GM12891 (cell line): ENCODE data around the gene BLM.
A peak's percentile ranks its signal among the peaks of the same experiment; 100 is the strongest.

Experiments
- DNase-seq: peaks from one replicate; pipeline ENCODE4 v3.0.0; 2011; ENCODE audit warnings: low spot score; ENCODE audit not compliant: insufficient read length
- FAIRE-seq: peaks from 2 replicates; lab custom pipeline; 2011; peaks lifted over from hg19 to GRCh38; lab: Jason Lieb, UNC
- PAX5 ChIP-seq: IDR thresholded peaks from 2 replicates; pipeline ENCODE4 v1.6.1; 2011; ENCODE audit warnings: low read length, moderate library complexity, mild to moderate bottlenecking; ENCODE audit not compliant: insufficient read depth, severe bottlenecking
- POLR2A ChIP-seq: IDR thresholded peaks from 2 replicates; pipeline ENCODE4 v1.6.1; 2011; ENCODE audit warnings: low read depth, low read length, control low read depth
- POLR2AphosphoS5 ChIP-seq: IDR thresholded peaks from 2 replicates; pipeline ENCODE4 v1.6.1; 2011; ENCODE audit warnings: low read depth, low read length, control low read depth
- POU2F2 ChIP-seq: IDR thresholded peaks from 2 replicates; pipeline ENCODE4 v1.6.1; 2011; ENCODE audit warnings: low read depth, mild to moderate bottlenecking, control low read depth, low read length, moderate library complexity
- SPI1 ChIP-seq: IDR thresholded peaks from 2 replicates; pipeline ENCODE4 v1.6.1; 2011; ENCODE audit warnings: low read depth, low read length, control low read depth
- TAF1 ChIP-seq: IDR thresholded peaks from 2 replicates; pipeline ENCODE4 v1.6.1; 2011; ENCODE audit warnings: low read depth, low read length, control low read depth

BLM gene

DNA sequence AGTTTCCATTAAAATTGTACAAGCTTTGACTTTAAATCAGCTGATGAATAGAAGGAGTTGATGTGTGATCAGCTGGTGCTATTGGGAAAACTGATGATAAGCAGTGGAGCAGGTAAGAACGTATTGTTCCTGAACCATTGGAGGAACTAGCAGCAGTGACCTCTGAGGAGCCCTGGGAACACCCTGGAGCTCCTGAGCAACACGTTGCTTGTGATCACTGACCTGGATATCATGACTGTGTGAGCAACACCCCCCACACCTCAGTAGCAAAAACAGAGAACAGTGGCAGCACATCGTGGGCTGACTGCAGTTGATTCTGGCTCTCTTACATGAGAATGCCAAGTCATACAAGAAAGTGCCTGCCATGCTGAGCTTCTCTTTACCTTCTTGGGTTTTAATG is 72.9 kb downstream of the BLM start:
- TF ChIP-seq POU2F2 (no peak), POLR2A (no peak), SPI1 (no peak), TAF1 (no peak), POLR2AphosphoS5 (no peak), PAX5 (no peak)
- FAIRE-seq = peak; percentile 54
- no peak for DNase-seq

DNA sequence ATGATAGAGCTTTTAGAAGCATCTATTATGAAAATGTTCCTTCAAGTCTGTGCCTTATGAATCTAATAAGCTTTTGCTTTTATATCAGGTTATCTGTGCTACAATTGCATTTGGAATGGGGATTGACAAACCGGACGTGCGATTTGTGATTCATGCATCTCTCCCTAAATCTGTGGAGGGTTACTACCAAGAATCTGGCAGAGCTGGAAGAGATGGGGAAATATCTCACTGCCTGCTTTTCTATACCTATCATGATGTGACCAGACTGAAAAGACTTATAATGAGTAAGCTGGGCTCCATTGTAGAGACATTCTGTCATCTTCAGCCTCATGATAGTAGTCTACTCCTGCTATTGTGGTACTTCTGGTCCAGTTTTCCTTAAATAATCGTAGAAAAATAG is 73.4 kb downstream of the BLM start:
- FAIRE-seq (no peak), DNase-seq (no peak)
- TF ChIP-seq POLR2AphosphoS5 (no peak), PAX5 (no peak), TAF1 (no peak), SPI1 (no peak), POLR2A (no peak), POU2F2 (no peak)

- DNase-seq (no peak), FAIRE-seq (no peak)
Measured at GRCh38 chr15:90794538-90794937, 77.4 kb downstream of the BLM start.

DNA sequence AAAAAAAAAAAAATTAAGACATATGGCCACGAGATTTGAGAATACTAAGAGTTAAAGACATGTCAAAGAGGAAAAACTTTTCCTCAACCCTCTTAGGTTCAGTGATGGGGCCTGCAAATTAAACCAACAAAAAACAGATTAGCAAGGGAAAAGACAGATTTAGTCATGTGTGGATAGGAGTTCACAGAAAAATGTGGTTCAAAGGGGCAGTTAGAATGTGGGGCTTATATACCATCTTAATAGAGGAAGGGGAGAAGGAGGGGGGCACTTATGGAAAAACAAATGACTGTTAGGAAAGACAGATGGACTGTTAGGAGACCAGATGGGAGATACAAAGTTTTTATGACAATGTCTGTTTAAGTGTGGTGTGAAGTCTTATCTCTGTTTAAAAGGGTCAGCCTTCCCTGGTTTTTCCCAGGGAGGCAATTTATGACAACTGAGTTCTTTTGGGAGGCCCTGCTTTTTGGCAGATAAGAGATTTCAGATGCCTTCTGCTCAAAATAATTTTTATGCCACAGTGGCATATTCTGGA is 82.6 kb downstream of the BLM start:
- no peak for DNase-seq
- no peak for TF ChIP-seq TAF1
- no peak for TF ChIP-seq SPI1
- TF ChIP-seq POU2F2 = no peak
- no peak for TF ChIP-seq POLR2AphosphoS5
- TF ChIP-seq PAX5 = no peak
- no peak for TF ChIP-seq POLR2A
- no peak for FAIRE-seq

More at GRCh38 chr15:90794538-90794937, 77.4 kb downstream of the BLM start:
- TF ChIP-seq POLR2A = no peak

DNA sequence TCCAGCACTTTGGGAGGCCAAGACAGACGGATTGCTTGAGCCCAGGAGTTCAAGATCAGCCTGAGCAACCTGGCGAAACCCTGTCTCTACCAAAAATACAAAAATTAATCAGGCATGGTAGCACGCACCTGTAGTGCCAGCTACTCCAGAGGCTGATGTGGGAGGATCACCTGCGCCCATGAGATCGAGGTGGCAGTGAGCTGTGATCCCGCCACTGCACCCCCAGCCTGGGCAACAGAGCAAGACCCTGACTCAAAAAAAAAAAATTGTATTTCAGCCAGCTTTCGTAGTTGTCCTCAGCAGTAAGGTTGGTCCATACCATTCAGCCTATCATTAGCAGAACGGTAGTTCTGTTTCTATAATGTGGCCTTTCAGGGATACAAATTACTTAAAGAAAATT is 84.7 kb downstream of the BLM start:
- DNase-seq (no peak), FAIRE-seq (no peak)
- TF ChIP-seq POLR2A (no peak), POLR2AphosphoS5 (no peak), PAX5 (no peak), SPI1 (no peak)

DNA sequence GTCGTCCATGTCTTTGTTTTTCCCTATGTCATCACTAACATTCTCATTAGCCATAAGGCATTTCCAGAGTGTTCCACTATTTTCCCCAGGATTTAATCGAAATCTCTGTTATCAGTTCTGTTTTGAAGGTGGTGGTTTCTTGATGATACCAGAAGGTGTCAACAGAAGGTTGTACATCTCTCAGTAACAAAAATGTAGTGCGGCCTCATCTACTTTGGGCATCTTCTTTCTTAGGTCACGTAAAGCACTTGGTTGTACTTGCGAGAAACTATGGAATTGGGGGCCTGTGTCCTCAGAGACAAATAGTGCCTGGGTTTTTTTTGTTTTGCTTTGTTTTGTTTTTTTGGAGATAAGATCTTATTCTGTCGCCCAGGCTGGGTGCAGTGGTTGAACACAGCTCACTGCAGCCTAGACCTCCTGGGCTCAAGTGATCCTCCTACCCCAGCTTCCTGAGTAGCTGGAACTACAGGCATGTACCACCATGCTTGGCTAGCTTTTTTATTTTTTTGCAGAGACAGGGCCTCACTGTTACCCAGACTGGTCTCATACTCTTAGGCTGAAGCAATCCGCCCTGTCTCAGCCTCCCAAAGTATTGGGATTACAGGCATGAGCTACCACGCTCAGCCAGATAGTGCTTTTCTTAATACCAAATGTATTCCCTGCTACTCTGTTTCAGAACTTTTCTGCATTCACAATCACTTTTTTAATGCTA is 90.1 kb downstream of the BLM start:
- FAIRE-seq (no peak), DNase-seq (no peak)
- no peak for TF ChIP-seq POLR2A
- TF ChIP-seq POU2F2 = no peak

DNA sequence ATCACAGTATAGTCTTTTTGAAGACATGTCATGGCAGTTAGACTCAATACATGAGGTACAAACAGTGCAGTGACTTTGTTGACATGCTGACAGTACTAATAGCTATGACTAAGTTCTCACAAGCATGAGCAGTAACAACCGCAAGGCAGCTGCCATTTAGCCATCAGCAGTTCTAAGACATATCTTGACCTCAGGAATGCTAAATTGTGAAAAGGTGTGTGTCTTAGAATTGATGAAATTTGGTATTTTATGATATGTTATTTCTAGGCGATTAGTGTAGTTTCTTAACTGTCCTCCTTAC is 90.6 kb downstream of the BLM start:
- DNase-seq (no peak), FAIRE-seq (no peak)

DNA sequence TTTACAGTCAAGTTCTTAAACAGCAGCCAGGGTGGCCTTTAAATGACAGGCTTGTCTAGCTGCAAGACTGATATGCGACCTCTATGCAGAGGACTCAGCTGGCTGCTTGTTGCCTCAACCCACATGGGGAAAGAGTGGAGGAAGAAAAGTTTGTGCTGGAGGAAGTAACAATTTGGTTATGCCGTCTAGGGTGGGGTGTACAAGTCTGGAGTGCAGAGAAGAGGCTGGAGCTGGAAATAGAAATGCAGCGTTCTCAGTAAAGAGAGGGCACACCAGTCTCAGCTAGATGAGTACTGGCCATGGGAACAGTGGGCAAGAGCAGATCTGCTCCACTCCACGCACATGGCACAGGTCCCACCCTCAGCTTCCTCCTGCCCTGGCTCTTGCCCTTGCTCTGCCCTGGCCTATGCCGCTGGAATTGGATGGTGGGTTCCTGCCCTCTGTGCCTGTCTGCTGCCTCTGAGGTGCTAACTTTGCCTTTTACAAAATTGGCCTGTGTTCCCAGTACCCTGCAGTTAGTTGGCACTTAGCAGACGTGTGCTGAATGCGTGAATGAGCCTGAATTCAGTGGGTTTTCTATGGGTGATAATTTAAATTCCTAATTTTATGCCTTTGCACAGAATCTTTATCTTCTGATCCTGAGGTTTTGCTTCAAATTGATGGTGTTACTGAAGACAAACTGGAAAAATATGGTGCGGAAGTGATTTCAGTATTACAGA is 91.5 kb downstream of the BLM start:
- TF ChIP-seq POLR2A = no peak
- TF ChIP-seq POLR2AphosphoS5 = no peak
- TF ChIP-seq TAF1 = no peak
- no peak for TF ChIP-seq PAX5
- TF ChIP-seq SPI1 = no peak
- TF ChIP-seq POU2F2 = no peak
- no peak for DNase-seq
- no peak for FAIRE-seq

More for the DNA sequence above, 90.6 kb downstream of the BLM start:
- no peak for TF ChIP-seq PAX5
- TF ChIP-seq SPI1 = no peak
- no peak for TF ChIP-seq POLR2AphosphoS5
- TF ChIP-seq TAF1 = no peak
- no peak for TF ChIP-seq POLR2A
- TF ChIP-seq POU2F2 = no peak

- peak; percentile 54 for FAIRE-seq
- no peak for DNase-seq
- TF ChIP-seq POLR2A (no peak), PAX5 (no peak), POLR2AphosphoS5 (no peak), TAF1 (no peak), POU2F2 (no peak), SPI1 (no peak)
Measured at GRCh38 chr15:90809536-90809935, 92.4 kb downstream of the BLM start.

DNA sequence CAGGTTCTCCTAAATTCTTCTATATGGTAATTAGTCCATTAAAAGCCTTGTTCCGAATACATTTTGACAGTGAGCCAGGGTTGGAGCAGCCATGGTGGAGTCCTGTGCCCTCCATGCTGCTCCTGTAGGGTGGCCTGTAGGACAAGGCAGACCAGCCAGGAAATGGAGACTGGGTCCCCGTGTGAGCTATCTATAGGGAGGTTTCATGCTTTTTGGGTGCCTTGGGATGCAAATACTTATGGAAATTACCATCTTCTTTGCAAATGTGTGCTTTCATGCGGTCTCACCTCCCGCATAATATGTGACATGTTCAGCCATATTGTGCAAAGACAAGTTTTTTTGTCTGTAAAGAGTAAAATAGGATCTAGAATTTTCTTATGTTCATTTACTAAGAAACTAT is 93.2 kb downstream of the BLM start:
- peak; percentile 16 for FAIRE-seq
- TF ChIP-seq POU2F2 = no peak; the same call in 1 of the 2 replicates
- TF ChIP-seq POLR2A = no peak
- DNase-seq = no peak
